Measurements from ENCODE around the gene AP3B1. TPM values are rescaled to one million over a fixed set of nuclear protein-coding genes. Genes with fewer than 3 reads are reported as not detected.

Gene AP3B1
- total RNA-seq, 1 experiment from 2014 or later, result 56.9 TPM

GRCh38 chr5:78279194-78279593, 15.3 kb downstream of the AP3B1 start:
- Histone ChIP-seq H3K27me3 (replicated peaks) (no peaks in the 10 kb centered on the region), H3K9me3 (replicated peaks) (no peaks in the 10 kb centered on the region), H3K36me3 (no peaks in the 10 kb centered on the region; the same call in 1 of the 2 replicates), H3K4me1 (replicated peaks) (peaks cover 3% of the 10 kb centered on the region; the same call in 1 of the 2 replicates), H3K27ac (no peak overlapping the region), H3K4me3 (no peak overlapping the region)
- DNase-seq (ENCODE audit: low read depth in 1 of 2, low spot score in 2 of 2), result no peak

GRCh38 chr5:78277715-78278114, 16.8 kb downstream of the AP3B1 start:
- Histone ChIP-seq H3K27ac (no peak overlapping the region), H3K9me3 (replicated peaks) (no peaks in the 10 kb centered on the region), H3K27me3 (replicated peaks) (no peaks in the 10 kb centered on the region), H3K4me3 (no peak overlapping the region), H3K36me3 (no peaks in the 10 kb centered on the region; the same call in 1 of the 2 replicates), H3K4me1 (replicated peaks) (peaks cover 3% of the 10 kb centered on the region; the same call in 1 of the 2 replicates)
- no peak for DNase-seq (ENCODE audit: low read depth in 1 of 2, low spot score in 2 of 2)

- Histone ChIP-seq H3K36me3 (no peaks in the 10 kb centered on the region; the same call in 1 of the 2 replicates), H3K9me3 (replicated peaks) (no peaks in the 10 kb centered on the region), H3K4me1 (replicated peaks) (peaks cover 3% of the 10 kb centered on the region; the same call in 1 of the 2 replicates), H3K27ac (no peak overlapping the region), H3K4me3 (no peak overlapping the region), H3K27me3 (replicated peaks) (no peaks in the 10 kb centered on the region)
- DNase-seq (ENCODE audit: low read depth in 1 of 2, low spot score in 2 of 2), result no peak
Measured at GRCh38 chr5:78275998-78276543, 18.4 kb downstream of the AP3B1 start.

GRCh38 chr5:78274540-78275197, 19.8 kb downstream of the AP3B1 start:
- Histone ChIP-seq H3K27ac (no peak overlapping the region), H3K27me3 (replicated peaks) (no peaks in the 10 kb centered on the region), H3K36me3 (no peaks in the 10 kb centered on the region; the same call in 1 of the 2 replicates), H3K9me3 (replicated peaks) (no peaks in the 10 kb centered on the region), H3K4me3 (no peak overlapping the region), H3K4me1 (replicated peaks) (peaks cover 3% of the 10 kb centered on the region; the same call in 1 of the 2 replicates)
- DNase-seq (ENCODE audit: low read depth in 1 of 2, low spot score in 2 of 2), result no peak

GRCh38 chr5:78273436-78273835, 21.1 kb downstream of the AP3B1 start:
- H3K4me1 ChIP-seq (replicated peaks), result peaks cover 3% of the 10 kb centered on the region; the same call in 1 of the 2 replicates
- no peaks in the 10 kb centered on the region for H3K9me3 ChIP-seq (replicated peaks)
- no peaks in the 10 kb centered on the region for H3K27me3 ChIP-seq (replicated peaks)
- H3K36me3 ChIP-seq, result no peaks in the 10 kb centered on the region; the same call in 1 of the 2 replicates
- no peak overlapping the region for H3K4me3 ChIP-seq
- H3K27ac ChIP-seq, result no peak overlapping the region
- DNase-seq (ENCODE audit: low read depth in 1 of 2, low spot score in 2 of 2), result no peak

GRCh38 chr5:78271766-78272165, 22.7 kb downstream of the AP3B1 start:
- DNase-seq (ENCODE audit: low read depth in 1 of 2, low spot score in 2 of 2), result no peak
- Histone ChIP-seq H3K4me1 (replicated peaks) (peaks cover 3% of the 10 kb centered on the region; the same call in 1 of the 2 replicates), H3K27me3 (replicated peaks) (no peaks in the 10 kb centered on the region), H3K9me3 (replicated peaks) (no peaks in the 10 kb centered on the region), H3K4me3 (no peak overlapping the region), H3K36me3 (no peaks in the 10 kb centered on the region; the same call in none of the 2 replicates), H3K27ac (no peak overlapping the region)

GRCh38 chr5:78269088-78269703, 25.3 kb downstream of the AP3B1 start:
- no peaks in the 10 kb centered on the region for H3K27me3 ChIP-seq (replicated peaks)
- no peak for DNase-seq (ENCODE audit: low read depth in 1 of 2, low spot score in 2 of 2)
- H3K36me3 ChIP-seq, result peaks cover 21% of the 10 kb centered on the region

GRCh38 chr5:78268356-78268755, 26.1 kb downstream of the AP3B1 start:
- Histone ChIP-seq H3K4me3 (no peak overlapping the region), H3K9me3 (replicated peaks) (no peaks in the 10 kb centered on the region), H3K36me3 (peaks cover 28% of the 10 kb centered on the region), H3K27me3 (replicated peaks) (no peaks in the 10 kb centered on the region), H3K4me1 (replicated peaks) (no peaks in the 10 kb centered on the region), H3K27ac (no peak overlapping the region)
- no peak for DNase-seq (ENCODE audit: low read depth in 1 of 2, low spot score in 2 of 2)

More at GRCh38 chr5:78269088-78269703, 25.3 kb downstream of the AP3B1 start:
- Histone ChIP-seq H3K27ac (no peak overlapping the region), H3K4me1 (replicated peaks) (no peaks in the 10 kb centered on the region), H3K4me3 (no peak overlapping the region), H3K9me3 (replicated peaks) (no peaks in the 10 kb centered on the region)

GRCh38 chr5:78265163-78265562, 29.3 kb downstream of the AP3B1 start:
- H3K27me3 ChIP-seq (replicated peaks), result no peaks in the 10 kb centered on the region
- no peaks in the 10 kb centered on the region for H3K9me3 ChIP-seq (replicated peaks)
- H3K4me1 ChIP-seq (replicated peaks), result no peaks in the 10 kb centered on the region
- no peak overlapping the region for H3K4me3 ChIP-seq
- DNase-seq (ENCODE audit: low read depth in 1 of 2, low spot score in 2 of 2), result no peak
- no peak overlapping the region for H3K27ac ChIP-seq
- peaks cover 35% of the 10 kb centered on the region for H3K36me3 ChIP-seq

- DNase-seq (ENCODE audit: low read depth in 1 of 2, low spot score in 2 of 2), result no peak
- Histone ChIP-seq H3K4me1 (replicated peaks) (no peaks in the 10 kb centered on the region), H3K27me3 (replicated peaks) (no peaks in the 10 kb centered on the region), H3K9me3 (replicated peaks) (no peaks in the 10 kb centered on the region), H3K36me3 (peaks cover 35% of the 10 kb centered on the region), H3K27ac (no peak overlapping the region), H3K4me3 (no peak overlapping the region)
Measured at GRCh38 chr5:78264600-78264999, 29.9 kb downstream of the AP3B1 start.

GRCh38 chr5:78260771-78261170, 33.7 kb downstream of the AP3B1 start:
- no peak for DNase-seq (ENCODE audit: low read depth in 1 of 2, low spot score in 2 of 2)
- H3K4me1 ChIP-seq (replicated peaks), result no peaks in the 10 kb centered on the region
- H3K27ac ChIP-seq, result no peak overlapping the region

GRCh38 chr5:78253201-78253600, 41.3 kb downstream of the AP3B1 start:
- DNase-seq (ENCODE audit: low read depth in 1 of 2, low spot score in 2 of 2), result no peak
- Histone ChIP-seq H3K27me3 (replicated peaks) (no peaks in the 10 kb centered on the region), H3K4me1 (replicated peaks) (no peaks in the 10 kb centered on the region), H3K36me3 (peaks cover 19% of the 10 kb centered on the region), H3K4me3 (no peak overlapping the region), H3K27ac (no peak overlapping the region), H3K9me3 (replicated peaks) (no peaks in the 10 kb centered on the region)

More at GRCh38 chr5:78260771-78261170, 33.7 kb downstream of the AP3B1 start:
- Histone ChIP-seq H3K9me3 (replicated peaks) (no peaks in the 10 kb centered on the region), H3K36me3 (peaks cover 33% of the 10 kb centered on the region), H3K4me3 (no peak overlapping the region), H3K27me3 (replicated peaks) (no peaks in the 10 kb centered on the region)

- H3K27ac ChIP-seq, result no peak overlapping the region
- no peaks in the 10 kb centered on the region for H3K9me3 ChIP-seq (replicated peaks)
- H3K4me3 ChIP-seq, result no peak overlapping the region
- H3K27me3 ChIP-seq (replicated peaks), result no peaks in the 10 kb centered on the region
- peaks cover 19% of the 10 kb centered on the region for H3K36me3 ChIP-seq
- no peak for DNase-seq (ENCODE audit: low read depth in 1 of 2, low spot score in 2 of 2)
- H3K4me1 ChIP-seq (replicated peaks), result no peaks in the 10 kb centered on the region
Measured at GRCh38 chr5:78252715-78253114, 41.8 kb downstream of the AP3B1 start.

- H3K27ac ChIP-seq, result no peak overlapping the region
- H3K36me3 ChIP-seq, result peaks cover 19% of the 10 kb centered on the region
- no peaks in the 10 kb centered on the region for H3K27me3 ChIP-seq (replicated peaks)
- no peaks in the 10 kb centered on the region for H3K9me3 ChIP-seq (replicated peaks)
- H3K4me3 ChIP-seq, result no peak overlapping the region
- H3K4me1 ChIP-seq (replicated peaks), result no peaks in the 10 kb centered on the region
- DNase-seq (ENCODE audit: low read depth in 1 of 2, low spot score in 2 of 2), result no peak
Measured at GRCh38 chr5:78251663-78252284, 42.7 kb downstream of the AP3B1 start.

All from SJSA1 (cell line).